Measurements from ENCODE around the gene SRRM4.

DNA sequence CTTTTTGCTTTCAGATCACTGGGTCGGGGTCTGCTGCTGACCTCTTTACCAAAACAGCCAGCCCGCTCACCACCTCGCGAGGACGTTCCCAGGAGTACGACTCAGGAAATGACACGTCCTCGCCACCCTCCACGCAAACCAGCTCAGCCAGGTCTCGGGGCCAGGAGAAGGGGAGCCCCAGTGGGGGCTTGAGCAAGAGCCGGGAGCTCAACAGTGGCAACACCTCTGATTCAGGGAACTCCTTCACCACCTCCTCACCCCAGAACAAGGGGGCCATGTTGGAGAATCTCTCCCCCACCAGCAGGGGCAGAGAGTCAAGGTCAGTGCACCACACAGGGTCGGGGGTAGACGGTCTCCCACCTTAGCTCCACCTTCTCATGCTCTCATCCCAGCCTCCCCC is 164.0 kb downstream of the SRRM4 start:
- no peak for TF ChIP-seq POLR2A (IDR thresholded peaks at IDR 0.05)
- TF ChIP-seq, protein P1, sequence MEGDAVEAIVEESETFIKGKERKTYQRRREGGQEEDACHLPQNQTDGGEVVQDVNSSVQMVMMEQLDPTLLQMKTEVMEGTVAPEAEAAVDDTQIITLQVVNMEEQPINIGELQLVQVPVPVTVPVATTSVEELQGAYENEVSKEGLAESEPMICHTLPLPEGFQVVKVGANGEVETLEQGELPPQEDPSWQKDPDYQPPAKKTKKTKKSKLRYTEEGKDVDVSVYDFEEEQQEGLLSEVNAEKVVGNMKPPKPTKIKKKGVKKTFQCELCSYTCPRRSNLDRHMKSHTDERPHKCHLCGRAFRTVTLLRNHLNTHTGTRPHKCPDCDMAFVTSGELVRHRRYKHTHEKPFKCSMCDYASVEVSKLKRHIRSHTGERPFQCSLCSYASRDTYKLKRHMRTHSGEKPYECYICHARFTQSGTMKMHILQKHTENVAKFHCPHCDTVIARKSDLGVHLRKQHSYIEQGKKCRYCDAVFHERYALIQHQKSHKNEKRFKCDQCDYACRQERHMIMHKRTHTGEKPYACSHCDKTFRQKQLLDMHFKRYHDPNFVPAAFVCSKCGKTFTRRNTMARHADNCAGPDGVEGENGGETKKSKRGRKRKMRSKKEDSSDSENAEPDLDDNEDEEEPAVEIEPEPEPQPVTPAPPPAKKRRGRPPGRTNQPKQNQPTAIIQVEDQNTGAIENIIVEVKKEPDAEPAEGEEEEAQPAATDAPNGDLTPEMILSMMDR (IDR thresholded peaks at IDR 0.05): no peak

All from thyroid gland (tissue), 4 donors.